IMR-90 (cell line): Measurements from ENCODE around the gene PROB1. TPM values are rescaled to one million over a fixed set of nuclear protein-coding genes. Genes with fewer than 3 reads are reported as not detected.

ENCODE experiments used
- ATAC-seq: fragments of 200-7000 bp; cut with Tn5 transposase; 2 replicates; pipeline ENCODE4 v1.9.1; 2020; ENCODE audit warnings: low read depth, mild to moderate bottlenecking, moderate library complexity
- BruUV-seq: library from RNA; stranded (reverse); fragments of 400-500 nt; replicated peaks from 2 replicates; lab custom pipeline; 2021; lab: Mats Ljungman, UMichigan
- CTCF ChIA-PET: fragments of 300-600 bp; formaldehyde crosslinking; extraction: SDS; loops from one replicate; lab custom pipeline; 2021; ENCODE audit warnings: antibody characterized with exemption; lab: Yijun Ruan, JAX
- POLR2A ChIA-PET: fragments of 300-600 bp; sonication (Branson Sonifier 250); formaldehyde crosslinking; loops from one replicate; lab custom pipeline; 2022; ENCODE audit warnings: antibody characterized with exemption; ENCODE audit not compliant: unreplicated experiment; lab: Charles Lee
- DNase-seq: peaks from one replicate; pipeline ENCODE4 v3.0.0; 2013
- H2AFZ ChIP-seq: replicated peaks from 2 replicates; pipeline ENCODE3; 2013; ENCODE audit warnings: low read length, mild to moderate bottlenecking; ENCODE audit not compliant: poor library complexity
- H2AK5ac ChIP-seq: 2 replicates; pipeline ENCODE4 v1.6.1; 2013; ENCODE audit warnings: low read depth, low read length, inconsistent platforms
- H2AK9ac ChIP-seq: replicated peaks from 2 replicates; pipeline ENCODE3; 2013; ENCODE audit warnings: mild to moderate bottlenecking, low read depth, low read length, moderate library complexity; ENCODE audit not compliant: poor library complexity
- H2BK120ac ChIP-seq: 2 replicates; pipeline ENCODE4 v1.6.1; 2013; ENCODE audit warnings: low read depth, low read length, inconsistent platforms
- H2BK15ac ChIP-seq: 3 replicates; pipeline ENCODE4 v1.6.1; 2013; ENCODE audit warnings: low read depth, low read length, inconsistent platforms
- H2BK20ac ChIP-seq: 2 replicates; pipeline ENCODE4 v1.6.1; 2013; ENCODE audit warnings: low read depth, mild to moderate bottlenecking, inconsistent platforms, low read length, moderate library complexity
- H2BK5ac ChIP-seq: 2 replicates; pipeline ENCODE4 v1.6.1; 2013; ENCODE audit warnings: mild to moderate bottlenecking, low read depth, low read length, inconsistent platforms; ENCODE audit not compliant: poor library complexity, severe bottlenecking
- H3K14ac ChIP-seq: replicated peaks from 2 replicates; pipeline ENCODE4 v1.6.1; 2013; ENCODE audit warnings: low read depth, low read length, inconsistent platforms
- H3K18ac ChIP-seq: 2 replicates; pipeline ENCODE4 v1.6.1; 2013; ENCODE audit warnings: low read depth, low read length, control low read depth
- H3K23ac ChIP-seq: 2 replicates; pipeline ENCODE4 v1.6.1; 2013; ENCODE audit warnings: low read depth, low read length, inconsistent platforms
- H3K27ac ChIP-seq: 2 replicates; pipeline ENCODE4 v1.5.1; 2013; ENCODE audit warnings: mild to moderate bottlenecking, control low read depth, low read length; ENCODE audit not compliant: insufficient read depth
- H3K27me3 ChIP-seq: 2 replicates; pipeline ENCODE4 v1.6.1; 2013; ENCODE audit warnings: low read length; ENCODE audit not compliant: control insufficient read depth, insufficient read depth
- H3K36me3 ChIP-seq: 2 replicates; pipeline ENCODE4 v1.6.1; 2013; ENCODE audit warnings: low read length, mixed read lengths; ENCODE audit not compliant: control insufficient read depth, insufficient read depth
- H3K4ac ChIP-seq: 2 replicates; pipeline ENCODE4 v1.6.1; 2013; ENCODE audit warnings: low read depth, low read length, inconsistent platforms
- H3K4me1 ChIP-seq: 2 replicates; pipeline ENCODE4 v1.6.1; 2013; ENCODE audit warnings: low read length, mixed read lengths; ENCODE audit not compliant: control insufficient read depth, insufficient read depth
- H3K4me2 ChIP-seq: 2 replicates; pipeline ENCODE4 v1.6.1; 2013; ENCODE audit warnings: low read depth, mild to moderate bottlenecking, control low read depth, low read length, moderate library complexity
- H3K4me3 ChIP-seq: 2 replicates; pipeline ENCODE4 v1.5.1; 2013; ENCODE audit warnings: low read depth, mild to moderate bottlenecking, control low read depth, low read length, moderate library complexity; ENCODE audit not compliant: insufficient read depth
- H3K56ac ChIP-seq: 2 replicates; pipeline ENCODE4 v1.6.1; 2013; ENCODE audit warnings: low read length, inconsistent platforms; ENCODE audit not compliant: insufficient read depth; ENCODE audit errors: extremely low read depth
- H3K79me1 ChIP-seq, 2 experiments: 2 replicates each; pipeline ENCODE4 v1.6.1; 2013; ENCODE audit warnings: low read length in 2 of 2, inconsistent platforms in 1 of 2, low read depth in 1 of 2
- H3K9ac ChIP-seq: 2 replicates; pipeline ENCODE4 v1.6.1; 2013; ENCODE audit warnings: low read depth, low read length, control low read depth
- H3K9me1 ChIP-seq: 2 replicates; pipeline ENCODE4 v1.6.1; 2013; ENCODE audit warnings: low read length, inconsistent platforms; ENCODE audit not compliant: insufficient read depth
- H3K9me3 ChIP-seq: 2 replicates; pipeline ENCODE4 v1.6.1; 2013; ENCODE audit warnings: low read length; ENCODE audit not compliant: control insufficient read depth, insufficient read depth
- H4K20me1 ChIP-seq: 2 replicates; pipeline ENCODE4 v1.6.1; 2013; ENCODE audit warnings: low read length, inconsistent platforms; ENCODE audit not compliant: insufficient read depth
- H4K5ac ChIP-seq: 2 replicates; pipeline ENCODE4 v1.6.1; 2013; ENCODE audit warnings: mild to moderate bottlenecking, low read depth, low read length, control low read depth
- H4K8ac ChIP-seq, 2 experiments: 2 replicates each; pipeline ENCODE4 v1.6.1; 2013; ENCODE audit warnings: low read depth in 2 of 2, low read length in 2 of 2, control low read depth in 1 of 2, inconsistent platforms in 1 of 2
- H4K91ac ChIP-seq: 2 replicates; pipeline ENCODE4 v1.6.1; 2013; ENCODE audit warnings: low read depth, low read length, inconsistent platforms; ENCODE audit not compliant: insufficient read depth
- BHLHE40 ChIP-seq: fragments of 150-350 bp; IDR thresholded peaks from 2 replicates; pipeline ENCODE4 v1.6.1; 2016; ENCODE audit warnings: mild to moderate bottlenecking, low read depth, low read length
- CEBPB ChIP-seq: IDR thresholded peaks from 2 replicates; pipeline ENCODE4 v1.6.1; 2012; ENCODE audit warnings: low read depth, low read length, improper control_type of control experiment
- CHD1 ChIP-seq: IDR thresholded peaks from 2 replicates; pipeline ENCODE4 v1.6.1; 2012; ENCODE audit warnings: low read depth, low read length, improper control_type of control experiment
- CTCF ChIP-seq: conservative IDR thresholded peaks from 2 replicates; pipeline ENCODE4 v1.5.1; 2012; ENCODE audit warnings: mild to moderate bottlenecking, low read depth, low read length, improper control_type of control experiment
- ELK1 ChIP-seq: fragments of 150-350 bp; IDR thresholded peaks from 2 replicates; pipeline ENCODE4 v1.6.1; 2016; ENCODE audit warnings: low read depth, mild to moderate bottlenecking, low read length, moderate library complexity, borderline replicate concordance
- FOS ChIP-seq: fragments of 150-350 bp; IDR thresholded peaks from 2 replicates; pipeline ENCODE4 v1.6.1; 2016; ENCODE audit warnings: low read depth, low read length
- MAFK ChIP-seq: IDR thresholded peaks from 2 replicates; pipeline ENCODE4 v1.6.1; 2012; ENCODE audit warnings: low read depth, low read length, improper control_type of control experiment
- MAZ ChIP-seq: IDR thresholded peaks from 2 replicates; pipeline ENCODE4 v1.6.1; 2012; ENCODE audit warnings: low read depth, mild to moderate bottlenecking, low read length, improper control_type of control experiment, moderate library complexity, borderline replicate concordance
- MXI1 ChIP-seq: IDR thresholded peaks from 2 replicates; pipeline ENCODE4 v1.6.1; 2012; ENCODE audit warnings: low read depth, mild to moderate bottlenecking, low read length, moderate library complexity, borderline replicate concordance
- NFE2L2 ChIP-seq: fragments of 150-350 bp; IDR thresholded peaks from 2 replicates; pipeline ENCODE4 v1.6.1; 2016; ENCODE audit warnings: low read depth, mild to moderate bottlenecking, low read length
- POLR2A ChIP-seq: IDR thresholded peaks from 2 replicates; pipeline ENCODE4 v1.6.1; 2012; ENCODE audit warnings: mild to moderate bottlenecking, low read depth, low read length
- RAD21 ChIP-seq: IDR thresholded peaks from 2 replicates; pipeline ENCODE4 v1.6.1; 2012; ENCODE audit warnings: low read length, improper control_type of control experiment
- RCOR1 ChIP-seq: IDR thresholded peaks from 2 replicates; pipeline ENCODE4 v1.6.1; 2012; ENCODE audit warnings: mild to moderate bottlenecking, low read length, improper control_type of control experiment; ENCODE audit not compliant: insufficient replicate concordance
- RFX5 ChIP-seq: IDR thresholded peaks from 2 replicates; pipeline ENCODE4 v1.8.0; 2012; ENCODE audit warnings: low read depth, mild to moderate bottlenecking, low read length, moderate library complexity
- SMC3 ChIP-seq: fragments of 150-350 bp; IDR thresholded peaks from 2 replicates; pipeline ENCODE4 v1.6.1; 2016; ENCODE audit warnings: low read depth, mild to moderate bottlenecking, antibody characterized with exemption, low read length, moderate library complexity
- USF2 ChIP-seq: fragments of 150-350 bp; IDR thresholded peaks from 2 replicates; pipeline ENCODE4 v1.6.1; 2017; ENCODE audit warnings: mild to moderate bottlenecking, antibody characterized with exemption, low read length, low read depth
- WGBS, 2 experiments: methylation state at CpG; one replicate each; pipeline versions ENCODE4 v1.1.5 to v1.1.7; 2013; ENCODE audit warnings: missing lambda C conversion rate in 2 of 2; ENCODE audit not compliant: insufficient read length in 1 of 2; ENCODE audit errors: extremely low coverage in 2 of 2; 5-methylcytosine and 5-hydroxymethylcytosine counted together
- dilution Hi-C: fragments of 300-500 bp; cut with HindIII; formaldehyde crosslinking; loops from one replicate; pipeline ENCODE4 v1.14.3; 2018; ENCODE audit warnings: low sequenced_read_pairs; ENCODE audit not compliant: unreplicated experiment
- in situ Hi-C: fragments of 300-500 bp; cut with MboI; formaldehyde crosslinking; loops from 3 replicates; pipeline ENCODE4 v1.14.3; 2019; ENCODE audit warnings: low sequenced_read_pairs, inconsistent platforms, mixed read lengths
- intact Hi-C: fragments of 100-400 bp; cut with micrococcal nuclease; formaldehyde crosslinking; loops from 2 replicates; pipeline ENCODE4 v1.10.0; 2022
- polyA plus RNA-seq, 3 experiments: library from polyadenylated mRNA; depleted of rRNA; stranded (reverse); fragments of >200 nt; gene quantifications; 2 replicates each; pipeline ENCODE4 v1.2.3, GENCODE V29; 2012; ENCODE audit warnings: low replicate concordance in 1 of 3
- total RNA-seq: library from RNA; depleted of rRNA; stranded (reverse); fragments of >200 nt; gene quantifications from 2 replicates; pipeline ENCODE4 v1.2.3, GENCODE V29; 2012

Gene PROB1
- total and polyA plus RNA-seq, 2 of the 4 experiments (the other 2 are of a cell fraction): under 0.01 to 0.38 TPM

GRCh38 chr5:139361835-139362429, 33.0 kb downstream of the PROB1 start:
- no peaks in the 10 kb centered on the region for H3K9me3 ChIP-seq
- no peak overlapping the region for H2BK120ac ChIP-seq
- peaks cover 26% of the 10 kb centered on the region for H3K36me3 ChIP-seq
- H4K8ac ChIP-seq: no peak overlapping the region
- dilution Hi-C loops: no loop called here
- H3K4me3 ChIP-seq: no peak overlapping the region
- H3K4ac ChIP-seq: no peak overlapping the region
- no peaks in the 10 kb centered on the region for H3K27me3 ChIP-seq
- ChIA-PET POLR2A (no interaction called here), CTCF (interaction anchor here (1.1 kb wide), 1 partner anchor 1009 kb away, joined by 3 read pairs; the partner anchor contains the start of gene KDM3B)
- intact Hi-C loops: no loop called here
- in situ Hi-C loops: no loop called here
- no peak overlapping the region for H3K23ac ChIP-seq
- no peak overlapping the region for H4K91ac ChIP-seq
- DNase-seq (no peak), ATAC-seq (no peak)
- H2BK5ac ChIP-seq: no peak overlapping the region
- H3K27ac ChIP-seq: no peak overlapping the region
- BruUV-seq: no TSS peak
- no peak overlapping the region for H2AK5ac ChIP-seq
- TF ChIP-seq SMC3: no peak
- TF ChIP-seq FOS: no peak
- TF ChIP-seq ELK1: no peak
- TF ChIP-seq MAFK: no peak
- TF ChIP-seq MAZ: no peak
- no peak for TF ChIP-seq CEBPB
- no peak for TF ChIP-seq NFE2L2
- no peak for TF ChIP-seq CHD1
- TF ChIP-seq RAD21: no peak
- TF ChIP-seq USF2: no peak
- no peak for TF ChIP-seq POLR2A
- no peak for TF ChIP-seq MXI1
- TF ChIP-seq RCOR1: no peak
- TF ChIP-seq CTCF: no peak
- no peak for TF ChIP-seq RFX5
- no peak for TF ChIP-seq BHLHE40
- H3K14ac ChIP-seq: no peak overlapping the region
- H2AK9ac ChIP-seq: no peak overlapping the region
- H3K4me2 ChIP-seq: no peak overlapping the region
- no peak overlapping the region for H3K9ac ChIP-seq
- no peak overlapping the region for H2AFZ ChIP-seq
- no peak overlapping the region for H3K56ac ChIP-seq
- 97% methylated on average over 4 of the region's 6 CpGs; no CpG with 5 or more reads in 1 of the 2 experiments for WGBS, 2 experiments
- peaks cover 62% of the 10 kb centered on the region for H4K20me1 ChIP-seq
- peaks cover 2% of the 10 kb centered on the region; the same call in 1 of the 2 replicates for H3K4me1 ChIP-seq
- no peak overlapping the region for H2BK15ac ChIP-seq
- peaks cover 19 to 81% of the 10 kb centered on the region in 2 experiments for H3K79me1 ChIP-seq
- no peak overlapping the region for H2BK20ac ChIP-seq
- H3K18ac ChIP-seq: no peak overlapping the region
- peaks cover 5% of the 10 kb centered on the region for H3K9me1 ChIP-seq
- no peak overlapping the region for H4K5ac ChIP-seq
